Measurements from ENCODE around the gene STIM1.

Gene STIM1

GRCh38 chr11:3831378-3832239 is 23.9 kb upstream of the STIM1 start:
- DNase-seq, result no peak

DNA sequence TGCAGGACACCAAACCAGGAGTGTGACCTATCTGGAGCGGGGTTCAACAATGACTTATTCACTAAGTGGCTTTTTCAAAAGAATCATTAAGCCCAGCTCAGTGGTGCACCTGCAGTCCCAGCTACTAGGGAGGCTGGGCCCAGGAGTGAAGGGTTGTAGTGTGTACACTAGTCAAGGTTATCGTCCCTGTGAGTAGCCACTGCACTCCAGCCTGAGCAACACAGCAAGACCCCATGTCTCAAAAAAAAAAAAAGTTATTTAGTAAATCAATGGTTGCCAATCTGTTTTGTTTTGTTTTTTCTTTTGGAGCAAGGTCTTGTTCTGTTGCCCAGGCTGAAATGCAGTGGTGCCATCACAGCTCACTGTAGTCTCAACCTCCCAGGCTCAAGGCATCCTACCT is 22.6 kb upstream of the STIM1 start:
- no peak for DNase-seq

- no peak for DNase-seq
Observed at GRCh38 chr11:3833449-3833848, 22.0 kb upstream of the STIM1 start.

DNA sequence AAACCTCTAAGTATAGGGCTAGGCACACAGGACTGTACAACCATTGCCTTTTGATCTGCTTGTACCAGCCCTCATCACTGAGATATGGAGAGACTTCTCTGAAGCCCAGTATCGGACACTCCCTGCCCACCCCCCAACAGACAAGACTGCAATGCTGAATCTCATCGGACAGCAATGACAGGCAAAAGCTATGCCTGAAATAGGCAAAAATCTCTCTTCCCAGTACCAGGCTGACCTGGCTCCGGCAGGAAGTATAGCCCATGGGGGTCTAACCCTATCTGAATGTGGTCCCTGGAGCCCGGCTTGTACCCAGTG is 21.2 kb upstream of the STIM1 start:
- no peak for DNase-seq

- no peak for DNase-seq
Observed at GRCh38 chr11:3834664-3835461, 20.6 kb upstream of the STIM1 start.

- no peak for DNase-seq
Observed at GRCh38 chr11:3835751-3836150, 19.7 kb upstream of the STIM1 start.

DNA sequence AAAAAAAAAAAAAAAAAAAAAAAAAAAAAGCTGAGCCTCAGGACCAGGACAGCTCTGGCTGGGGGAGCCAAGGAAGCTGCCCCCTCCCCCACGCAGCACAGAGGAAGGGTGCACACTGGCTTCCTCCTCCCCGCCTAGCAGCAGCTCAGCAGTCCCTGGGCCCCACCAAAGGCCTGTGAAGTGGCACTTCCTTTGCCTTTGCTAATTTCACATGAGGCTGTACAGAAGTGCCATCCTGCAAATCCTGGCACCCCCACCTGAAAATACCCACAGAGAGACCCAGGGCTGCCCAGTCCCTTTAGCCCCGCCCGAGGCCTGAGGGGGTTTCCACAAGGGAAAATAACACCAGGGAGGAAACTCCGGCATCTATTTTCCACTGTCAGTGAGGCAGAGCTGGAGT is 18.6 kb upstream of the STIM1 start:
- peak; percentile 76 for DNase-seq

- no peak for DNase-seq
Observed at GRCh38 chr11:3837793-3838192, 17.7 kb upstream of the STIM1 start.

DNA sequence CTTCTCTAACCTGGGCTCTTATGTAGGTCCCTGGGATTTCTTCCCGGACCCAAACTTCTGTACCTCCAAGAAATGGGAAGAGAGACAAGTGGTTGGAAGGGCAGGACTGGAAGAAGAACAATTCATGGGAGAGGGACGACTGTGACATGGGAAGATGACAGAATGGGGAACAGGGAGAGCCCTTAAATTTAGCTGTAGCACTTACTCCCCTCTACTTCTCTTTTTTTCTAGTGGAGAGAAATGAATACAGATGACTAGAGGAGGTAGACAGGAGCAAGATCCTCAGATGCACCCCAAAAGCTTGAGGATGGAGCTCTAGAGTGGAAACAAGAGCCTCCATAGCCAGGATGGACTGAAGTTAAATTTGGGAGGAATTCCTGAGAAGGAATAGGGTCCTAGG is 17.0 kb upstream of the STIM1 start:
- no peak for DNase-seq

DNA sequence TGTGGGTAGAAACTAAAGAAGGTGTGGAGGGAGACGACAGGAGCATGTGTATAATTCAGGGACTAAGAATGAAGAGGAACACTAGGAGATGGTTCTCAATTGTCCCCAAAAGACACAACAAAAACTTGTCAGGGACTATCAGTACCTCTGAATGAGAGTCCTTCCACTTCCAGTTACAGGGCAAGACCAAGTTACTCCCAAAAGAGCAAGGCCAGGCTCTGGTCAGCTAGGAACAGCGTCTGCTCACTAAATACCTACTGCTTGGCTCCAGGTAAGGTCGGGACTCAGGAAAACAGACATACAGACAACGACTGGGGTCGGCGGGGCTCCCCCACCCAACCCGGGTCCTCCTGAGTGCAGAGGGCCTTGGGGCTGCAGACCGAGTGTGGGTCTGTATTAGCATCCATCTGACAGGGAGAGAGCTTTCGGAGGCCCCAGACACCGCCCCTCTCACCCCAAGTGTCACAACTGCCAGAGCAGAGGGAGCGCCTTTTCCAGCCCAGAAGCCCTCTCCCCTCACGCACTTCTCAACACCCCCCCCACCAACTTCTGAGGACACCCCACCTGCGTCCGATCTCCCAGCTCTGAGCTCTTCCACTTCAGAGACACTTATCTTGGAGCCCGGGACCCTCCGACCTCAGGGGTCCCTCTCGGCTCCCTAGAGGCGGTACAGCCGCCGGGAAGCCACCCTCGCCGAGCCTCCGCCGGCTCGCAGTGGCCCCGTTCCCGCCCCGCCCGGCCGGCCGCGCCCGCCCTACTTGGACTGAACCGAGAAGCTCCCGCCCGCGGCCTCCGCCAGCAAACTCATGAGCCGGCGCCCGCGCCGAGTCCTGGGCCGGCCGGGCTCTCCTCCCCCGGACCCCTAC is 15.2 kb upstream of the STIM1 start:
- DNase-seq, result peak; percentile 75

DNA sequence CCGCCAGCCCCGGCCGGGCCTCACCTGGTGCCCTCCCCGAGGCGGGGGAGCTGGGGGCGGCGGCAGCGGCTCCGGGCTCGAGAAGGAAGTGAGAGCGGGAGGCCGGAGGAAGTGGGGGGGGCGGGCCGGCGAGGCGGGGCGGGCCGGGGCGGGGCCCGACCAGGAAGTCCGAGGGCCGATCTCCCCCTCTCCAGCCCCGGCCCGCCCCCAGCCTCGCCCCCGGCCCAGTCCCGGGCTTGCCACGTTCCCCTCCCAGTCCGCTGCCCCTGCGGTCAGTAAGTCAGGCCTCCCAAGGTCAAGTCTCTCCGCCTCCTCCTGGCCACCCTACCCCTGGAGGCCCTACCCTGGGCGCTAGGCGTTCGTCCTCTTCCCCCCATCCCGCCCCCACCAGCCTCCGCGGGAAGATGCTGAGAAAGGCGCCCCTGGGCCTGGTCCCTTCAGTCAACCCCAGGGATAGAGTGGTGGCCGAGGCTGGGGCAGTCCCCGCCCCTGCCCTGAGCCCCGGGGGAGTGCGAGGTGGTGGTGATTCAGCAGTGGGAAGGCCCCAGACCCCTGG is 14.5 kb upstream of the STIM1 start, which contains the start of gene RHOG:
RHOG (minus strand) TSS at position 90 of the 556 bp plus-strand sequence. CDS start 12,821 bp downstream, outside the sequence.
- DNase-seq, result peak; percentile 95

DNA sequence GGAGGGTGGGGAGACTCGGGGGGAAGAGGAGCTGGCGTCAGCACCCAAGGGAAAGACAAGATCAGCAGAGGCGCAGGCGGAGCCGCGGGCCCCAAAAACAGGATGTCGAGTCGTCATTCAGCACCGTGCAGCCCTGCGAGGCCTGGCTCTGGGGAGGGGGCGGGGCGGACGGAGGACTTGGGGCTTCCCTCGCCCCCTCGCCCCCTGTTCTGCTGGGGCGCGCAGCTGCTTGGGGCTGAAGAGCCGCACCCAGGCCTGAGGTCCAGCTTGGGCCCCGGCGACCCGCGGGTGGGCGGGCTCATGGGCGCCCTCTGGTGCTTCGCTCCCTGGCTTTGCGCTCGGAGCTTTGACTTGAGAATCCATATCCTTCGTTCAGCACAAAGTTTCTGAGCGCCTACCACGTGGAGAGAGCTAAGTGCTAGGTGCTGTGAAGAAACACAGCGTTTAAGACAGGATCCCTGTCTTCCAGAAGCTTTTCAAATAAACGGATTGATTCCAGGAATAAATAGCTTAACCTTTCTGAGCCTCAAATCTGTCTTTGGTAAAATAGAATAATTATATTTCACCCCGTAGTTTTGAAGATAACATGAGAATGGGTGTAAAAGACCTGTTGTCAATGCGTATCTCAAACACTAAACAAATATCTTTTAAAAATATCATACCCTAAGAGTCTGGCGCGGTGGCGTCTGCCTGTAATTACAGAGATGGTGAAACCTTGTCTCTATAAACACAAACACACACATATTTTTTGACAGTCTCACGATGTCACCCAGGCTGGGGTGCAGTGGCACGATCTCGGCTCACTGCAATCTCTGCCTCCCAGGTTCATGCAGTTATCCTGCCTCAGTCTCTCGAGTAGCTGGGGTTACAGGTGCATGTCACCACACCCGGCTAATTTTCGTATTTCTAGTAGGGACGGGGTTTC is 13.8 kb upstream of the STIM1 start:
- DNase-seq, result peak; percentile 96

- DNase-seq, result no peak
Observed at GRCh38 chr11:3843326-3843725, 12.1 kb upstream of the STIM1 start.

GRCh38 chr11:3845246-3845645 is 10.2 kb upstream of the STIM1 start:
- no peak for DNase-seq

DNA sequence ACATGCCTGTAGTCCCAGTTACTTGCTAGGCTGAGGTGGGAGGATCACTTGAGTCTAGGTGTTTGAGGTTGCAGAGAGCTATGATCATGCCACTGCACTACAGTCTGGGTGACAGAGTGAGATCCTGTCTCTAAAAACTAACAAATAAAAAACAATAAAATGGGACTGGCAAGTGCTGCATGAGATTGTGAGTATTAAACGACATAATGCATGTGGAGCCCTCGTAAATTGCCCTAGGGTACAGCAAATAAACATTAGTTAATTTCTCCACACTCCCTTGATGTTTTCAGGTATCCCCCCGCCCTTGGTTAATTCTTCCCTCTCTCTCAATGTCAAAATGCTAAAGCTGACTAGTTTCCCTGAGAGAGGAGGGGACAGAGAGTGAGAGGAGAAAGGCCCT is 9.8 kb upstream of the STIM1 start:
- no peak for DNase-seq

- DNase-seq, result no peak
Observed at GRCh38 chr11:3849297-3849874, 6.1 kb upstream of the STIM1 start.

DNA sequence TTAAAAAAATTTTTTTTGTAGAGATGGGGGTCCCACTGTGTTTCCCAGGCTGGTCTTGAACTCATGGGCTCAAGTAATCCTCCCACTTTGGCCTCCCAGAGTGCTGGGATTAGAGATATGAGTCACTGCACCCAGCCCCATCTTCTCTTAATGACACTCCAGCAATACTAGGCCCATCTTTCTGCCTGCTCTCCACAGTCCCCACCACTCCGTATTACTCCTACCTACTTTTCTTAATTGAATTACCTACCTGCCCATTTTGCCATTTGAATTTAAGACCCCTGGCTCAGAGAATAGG is 2.0 kb upstream of the STIM1 start:
- no peak for DNase-seq

- peak; percentile 88 for DNase-seq
Observed at GRCh38 chr11:3853899-3854659, 1.4 kb upstream of the STIM1 start.

GRCh38 chr11:3854660-3854976 is 846 bp upstream of the STIM1 start:
- no peak for DNase-seq

DNA sequence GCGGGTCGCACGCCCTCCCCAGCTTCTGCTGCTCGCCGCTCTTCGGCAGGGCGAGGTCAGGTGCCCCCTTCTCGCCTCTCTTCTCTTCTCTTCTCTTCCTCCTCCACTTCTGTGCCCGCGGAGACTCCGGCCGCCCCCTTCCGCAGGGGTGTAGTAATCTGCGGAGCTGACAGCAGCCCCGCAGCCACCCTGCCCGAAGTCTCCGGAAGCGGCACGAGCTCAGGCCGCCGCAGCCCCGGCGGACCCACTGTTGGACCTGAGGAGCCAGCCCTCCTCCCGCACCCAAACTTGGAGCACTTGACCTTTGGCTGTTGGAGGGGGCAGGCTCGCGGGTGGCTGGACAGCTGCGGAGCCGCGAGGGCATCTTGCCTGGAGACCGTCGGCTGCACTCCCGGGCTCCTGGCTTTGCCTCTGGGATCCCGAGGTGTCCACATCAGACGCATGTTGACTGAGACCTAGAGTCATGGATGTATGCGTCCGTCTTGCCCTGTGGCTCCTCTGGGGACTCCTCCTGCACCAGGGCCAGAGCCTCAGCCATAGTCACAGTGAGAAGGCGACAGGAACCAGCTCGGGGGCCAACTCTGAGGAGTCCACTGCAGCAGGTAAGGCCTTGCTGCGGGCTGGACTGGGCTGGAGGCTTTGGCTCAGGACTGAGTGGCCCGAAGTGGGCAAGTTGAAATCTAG is 486 bp downstream of the STIM1 start:
- DNase-seq, result peak; percentile 79
